HEK293 (cell line): ENCODE measurements around the gene TEX19.

Source experiments
- CTCF ChIP-seq: fragments of 450-650 bp; formaldehyde crosslinking; IDR thresholded peaks from 2 replicates; pipeline ENCODE4 v1.5.1; 2016; ENCODE audit warnings: missing biosample characterization, missing genetic modification characterization
- MEIS1 ChIP-seq: sonication (generic); formaldehyde crosslinking; IDR thresholded peaks from 2 replicates; pipeline ENCODE4 v1.8.1; 2022; ENCODE audit warnings: missing genetic modification reagents, mild to moderate bottlenecking, borderline replicate concordance
- SETDB1 ChIP-seq: IDR thresholded peaks from one replicate; pipeline ENCODE4 v1.6.1; 2017; ENCODE audit warnings: mild to moderate bottlenecking, low read length, moderate library complexity, mixed read lengths; ENCODE audit not compliant: insufficient read length
- ZFP37 ChIP-seq: fragments of 450-650 bp; formaldehyde crosslinking; IDR thresholded peaks from 2 replicates; pipeline ENCODE4 v1.5.1; 2016; ENCODE audit warnings: missing biosample characterization, missing genetic modification characterization
- ZNF670 ChIP-seq: fragments of 450-650 bp; formaldehyde crosslinking; IDR thresholded peaks from 2 replicates; pipeline ENCODE4 v1.5.1; 2016; ENCODE audit warnings: missing biosample characterization, missing genetic modification characterization, low read depth
- ZNF747 ChIP-seq: fragments of 450-650 bp; formaldehyde crosslinking; IDR thresholded peaks from 2 replicates; pipeline ENCODE4 v1.5.1; 2016; ENCODE audit warnings: missing biosample characterization, missing genetic modification characterization

- no peak for TF ChIP-seq ZNF747 (tag by site-specific recombination)
- no peak for TF ChIP-seq CTCF (tag by site-specific recombination)
- no peak for TF ChIP-seq MEIS1
- no peak for TF ChIP-seq ZFP37 (tag by site-specific recombination)
- TF ChIP-seq ZNF670 (tag by site-specific recombination), result no peak
- no peak for TF ChIP-seq SETDB1
Measured at GRCh38 chr17:82328994-82329507, 30.0 kb upstream of the TEX19 start.
